Ramos (cell line): Measurements from ENCODE around the gene ERI3.

ENCODE experiments used
- in situ Hi-C: fragments of 300-500 bp; cut with MboI; formaldehyde crosslinking; loops from one replicate; pipeline ENCODE4 v1.14.3; 2022; ENCODE audit warnings: low sequenced_read_pairs; ENCODE audit not compliant: unreplicated experiment

The ERI3 gene

GRCh38 chr1:44265656-44266358 is 89.2 kb downstream of the ERI3 start:
- in situ Hi-C loops, result no loop called here

DNA sequence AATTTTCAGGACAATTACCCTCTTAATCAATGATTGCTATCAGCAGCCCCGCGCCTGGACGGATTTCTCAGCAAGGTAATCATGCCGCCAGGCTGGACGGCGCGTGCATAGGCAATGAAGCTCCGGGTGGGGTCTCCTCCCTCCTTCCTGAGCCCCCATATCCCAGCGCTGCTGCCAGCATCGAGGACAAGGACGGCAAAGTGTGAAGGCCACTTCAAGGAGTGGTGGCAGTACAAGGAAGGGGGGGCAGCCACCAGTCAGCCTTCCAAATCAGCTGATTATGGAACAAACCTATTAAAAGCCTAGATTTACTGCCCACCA is 90.6 kb downstream of the ERI3 start:
- in situ Hi-C loops, result no loop called here

GRCh38 chr1:44263568-44264450 is 91.2 kb downstream of the ERI3 start:
- in situ Hi-C loops, result no loop called here

GRCh38 chr1:44262816-44263567 is 92.1 kb downstream of the ERI3 start:
- in situ Hi-C loops, result no loop called here

- in situ Hi-C loops, result no loop called here
Measured at GRCh38 chr1:44262414-44262813, 92.6 kb downstream of the ERI3 start.

GRCh38 chr1:44261962-44262361 is 93.1 kb downstream of the ERI3 start:
- in situ Hi-C loops, result no loop called here

GRCh38 chr1:44261171-44261817 is 93.8 kb downstream of the ERI3 start:
- in situ Hi-C loops, result no loop called here

- in situ Hi-C loops, result no loop called here
Measured at GRCh38 chr1:44260792-44261170, 94.3 kb downstream of the ERI3 start.

DNA sequence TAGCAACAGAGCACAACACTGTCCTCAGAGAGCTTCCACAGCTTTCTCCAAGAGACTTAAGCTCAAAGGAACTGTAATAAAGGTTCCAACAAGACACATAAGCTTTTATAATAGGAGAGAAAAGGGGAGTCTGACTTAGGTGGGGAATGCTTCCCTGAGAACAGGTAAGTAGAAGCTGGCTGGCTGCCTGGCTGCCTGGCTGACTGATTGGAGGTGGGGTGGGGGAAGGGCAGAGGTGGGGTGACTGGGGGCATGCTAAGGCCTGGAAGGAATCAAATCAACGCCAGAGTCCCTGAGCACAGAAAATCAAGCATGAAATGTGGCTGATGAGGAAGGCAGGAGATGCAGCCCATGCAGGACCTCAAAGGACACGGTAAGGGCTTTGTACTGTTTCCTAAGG is 96.0 kb downstream of the ERI3 start:
- in situ Hi-C loops, result no loop called here

DNA sequence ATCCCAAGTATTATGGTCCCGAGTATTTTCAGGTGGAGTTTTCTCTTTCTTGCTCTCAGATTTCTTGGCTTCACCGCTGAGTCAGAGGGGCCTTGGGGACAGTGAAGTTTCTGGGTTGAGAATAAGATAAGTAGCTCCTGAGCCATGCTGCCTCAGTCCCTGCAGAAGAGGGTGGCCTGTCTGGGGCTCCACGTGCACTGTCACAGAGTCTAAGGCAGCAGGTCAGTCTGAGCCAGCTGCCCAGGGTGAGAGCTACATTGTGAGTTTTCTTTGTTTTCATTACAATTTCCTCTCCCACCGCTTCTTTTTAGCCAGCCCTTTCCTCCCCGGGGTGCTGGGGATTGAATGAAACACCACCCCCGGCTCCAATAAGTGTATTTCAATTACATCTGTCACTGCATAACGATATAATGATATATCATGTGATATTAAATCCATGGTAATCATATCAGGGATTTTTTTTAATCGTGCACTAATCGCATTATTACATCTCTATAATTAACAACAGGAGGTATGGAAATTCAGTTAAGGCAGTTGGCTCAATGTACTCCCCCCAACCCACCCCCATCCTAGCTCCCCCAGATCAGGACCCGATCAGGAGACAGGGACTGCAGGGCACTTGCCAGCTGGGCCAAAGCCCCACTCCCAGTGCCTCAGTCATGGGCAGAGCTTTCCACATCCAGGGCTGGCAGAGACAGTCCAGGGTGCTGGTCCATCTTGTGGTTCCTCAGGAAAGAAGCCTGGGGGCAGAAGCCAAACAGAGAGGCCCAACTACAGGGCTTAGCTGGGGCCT is 98.1 kb downstream of the ERI3 start:
- in situ Hi-C loops, result no loop called here

DNA sequence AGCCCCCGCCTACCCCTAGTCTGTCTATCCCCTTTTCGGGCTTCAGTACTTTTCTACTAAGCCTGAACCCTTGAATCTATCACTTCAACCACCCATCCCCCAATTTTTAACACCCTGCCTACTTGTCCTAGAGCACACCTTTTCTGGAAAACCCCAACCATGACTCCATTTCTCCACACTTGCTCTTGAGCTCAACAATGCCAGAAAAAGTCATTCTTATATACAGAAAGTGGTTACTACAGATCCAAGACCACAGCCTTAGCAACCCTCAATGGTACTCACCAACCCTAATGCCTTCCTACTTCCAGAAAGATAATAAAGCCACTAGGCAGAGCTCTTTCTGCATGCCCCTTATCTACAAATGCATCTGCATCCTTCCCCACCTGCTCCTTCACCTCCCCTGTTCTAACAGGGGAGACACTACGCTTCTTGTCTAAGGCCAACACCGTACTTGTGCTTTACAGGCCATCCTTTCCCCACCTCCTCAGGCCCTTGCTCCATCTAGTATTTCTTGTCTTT is 100.6 kb downstream of the ERI3 start:
- in situ Hi-C loops, result no loop called here

DNA sequence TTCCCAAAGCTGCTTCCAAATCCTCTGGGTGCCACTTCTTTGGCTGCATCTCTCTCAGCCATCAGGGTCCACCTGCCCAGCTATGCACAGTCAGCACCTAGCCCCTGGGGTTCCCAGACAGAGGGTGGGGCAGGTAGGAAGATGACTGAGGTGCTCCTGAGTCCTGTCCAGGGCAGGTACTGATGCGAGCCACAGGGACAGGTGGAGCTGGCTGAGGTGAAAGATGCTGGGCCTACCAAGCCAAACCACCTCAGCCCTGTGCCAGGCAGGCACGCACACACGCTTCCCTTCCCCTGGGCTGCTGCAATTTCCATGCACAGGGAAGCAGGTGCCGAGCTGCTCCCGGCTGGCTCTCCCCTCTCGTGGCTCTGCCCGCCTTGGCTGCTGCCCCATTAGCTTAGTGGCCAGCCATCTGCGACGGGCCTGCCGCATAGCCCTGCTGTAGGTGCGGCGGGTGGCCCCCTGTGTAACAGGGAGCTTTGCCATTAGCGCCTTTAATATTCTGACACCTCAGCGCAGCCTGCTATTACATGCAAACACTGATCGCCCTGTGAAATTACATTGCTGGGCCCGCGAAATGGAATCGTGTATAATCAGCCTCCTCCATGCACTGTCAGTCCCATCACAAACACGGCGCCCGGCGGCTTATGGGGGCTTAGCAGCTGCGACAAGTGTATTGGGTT is 102.9 kb downstream of the ERI3 start:
- in situ Hi-C loops, result no loop called here

- in situ Hi-C loops, result no loop called here
Measured at GRCh38 chr1:44251486-44251885, 103.6 kb downstream of the ERI3 start.

DNA sequence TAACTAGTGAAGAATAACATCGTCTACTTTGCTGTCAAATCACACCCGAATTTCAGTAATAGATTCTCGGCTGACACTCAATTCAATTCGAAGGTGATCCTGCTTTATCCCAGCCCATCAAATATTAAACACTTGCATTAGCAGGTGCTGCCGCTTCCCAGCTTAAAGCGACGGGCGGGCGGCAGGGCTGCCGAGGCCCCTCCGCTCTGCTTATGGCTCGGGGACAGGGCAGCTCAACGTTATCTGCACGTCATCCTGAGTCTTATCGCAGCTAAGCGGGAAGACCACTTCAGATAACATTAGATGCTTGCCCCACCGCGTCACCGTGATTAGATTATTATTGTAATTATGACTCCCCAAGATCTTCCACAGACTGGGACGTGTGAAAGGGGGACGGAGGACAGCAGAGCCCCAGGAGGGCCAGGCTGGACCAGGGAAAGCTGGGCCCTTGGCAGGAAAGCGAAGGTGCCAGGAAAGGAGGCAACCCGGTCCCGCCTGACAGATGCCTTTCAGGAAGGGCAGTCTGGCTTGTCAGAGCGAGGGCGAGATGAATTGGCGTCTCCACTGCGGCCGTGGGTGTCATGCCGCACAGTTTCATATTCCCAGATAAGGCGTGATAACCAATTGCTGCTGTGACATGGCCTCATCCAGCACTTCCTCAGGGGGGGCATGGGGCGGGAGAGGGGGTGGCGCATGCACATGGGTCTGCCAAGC is 104.8 kb downstream of the ERI3 start:
- in situ Hi-C loops, result no loop called here

DNA sequence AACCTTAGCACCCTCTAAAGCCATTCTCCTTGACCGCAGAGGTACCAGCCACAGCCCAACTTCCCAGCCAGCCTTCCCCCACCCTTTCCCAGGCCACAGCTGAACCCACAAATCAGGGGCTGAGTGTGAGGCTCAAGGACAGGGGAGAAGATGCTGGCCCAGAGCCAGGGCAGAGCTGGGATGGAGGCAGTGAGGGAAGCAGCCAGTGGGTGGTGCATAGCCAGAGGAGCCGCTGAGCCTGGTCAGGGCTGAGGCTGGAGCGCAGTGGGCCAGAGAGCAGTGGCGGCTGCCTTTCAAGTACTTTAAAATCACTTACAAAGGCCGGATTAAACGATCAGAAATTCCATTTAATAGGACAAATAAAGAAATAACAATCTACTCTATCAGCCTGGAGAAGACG is 105.5 kb downstream of the ERI3 start:
- in situ Hi-C loops, result no loop called here

- in situ Hi-C loops, result no loop called here
Measured at GRCh38 chr1:44246806-44247205, 108.3 kb downstream of the ERI3 start.

GRCh38 chr1:44244986-44245385 is 110.1 kb downstream of the ERI3 start:
- in situ Hi-C loops, result no loop called here

GRCh38 chr1:44243782-44244495 is 111.1 kb downstream of the ERI3 start:
- in situ Hi-C loops, result no loop called here
